NB4 (cell line): ENCODE data around the gene RASSF5.

ENCODE experiments used
- POLR2A ChIP-seq: IDR thresholded peaks from 2 replicates; pipeline ENCODE4 v1.6.1; 2011; ENCODE audit warnings: mild to moderate bottlenecking; ENCODE audit not compliant: insufficient read length; ENCODE audit errors: extremely low read depth
- TF ChIP-seq, protein P1 (sequence below): IDR thresholded peaks from one replicate; pipeline ENCODE4 v1.5.1; 2012; ENCODE audit warnings: low read depth, low read length

GRCh38 chr1:206482611-206483010, 24.7 kb upstream of the RASSF5 start:
- TF ChIP-seq POLR2A, result no peak
- TF ChIP-seq, protein P1, sequence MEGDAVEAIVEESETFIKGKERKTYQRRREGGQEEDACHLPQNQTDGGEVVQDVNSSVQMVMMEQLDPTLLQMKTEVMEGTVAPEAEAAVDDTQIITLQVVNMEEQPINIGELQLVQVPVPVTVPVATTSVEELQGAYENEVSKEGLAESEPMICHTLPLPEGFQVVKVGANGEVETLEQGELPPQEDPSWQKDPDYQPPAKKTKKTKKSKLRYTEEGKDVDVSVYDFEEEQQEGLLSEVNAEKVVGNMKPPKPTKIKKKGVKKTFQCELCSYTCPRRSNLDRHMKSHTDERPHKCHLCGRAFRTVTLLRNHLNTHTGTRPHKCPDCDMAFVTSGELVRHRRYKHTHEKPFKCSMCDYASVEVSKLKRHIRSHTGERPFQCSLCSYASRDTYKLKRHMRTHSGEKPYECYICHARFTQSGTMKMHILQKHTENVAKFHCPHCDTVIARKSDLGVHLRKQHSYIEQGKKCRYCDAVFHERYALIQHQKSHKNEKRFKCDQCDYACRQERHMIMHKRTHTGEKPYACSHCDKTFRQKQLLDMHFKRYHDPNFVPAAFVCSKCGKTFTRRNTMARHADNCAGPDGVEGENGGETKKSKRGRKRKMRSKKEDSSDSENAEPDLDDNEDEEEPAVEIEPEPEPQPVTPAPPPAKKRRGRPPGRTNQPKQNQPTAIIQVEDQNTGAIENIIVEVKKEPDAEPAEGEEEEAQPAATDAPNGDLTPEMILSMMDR, result no peak
